ENCODE measurements around the gene MS4A14.
"Not testable (repeated sequence)": the region's sequence is repeated elsewhere in the genome, so short reads cannot be mapped to it uniquely, and the experiment has no call there.

MS4A14 gene

DNA sequence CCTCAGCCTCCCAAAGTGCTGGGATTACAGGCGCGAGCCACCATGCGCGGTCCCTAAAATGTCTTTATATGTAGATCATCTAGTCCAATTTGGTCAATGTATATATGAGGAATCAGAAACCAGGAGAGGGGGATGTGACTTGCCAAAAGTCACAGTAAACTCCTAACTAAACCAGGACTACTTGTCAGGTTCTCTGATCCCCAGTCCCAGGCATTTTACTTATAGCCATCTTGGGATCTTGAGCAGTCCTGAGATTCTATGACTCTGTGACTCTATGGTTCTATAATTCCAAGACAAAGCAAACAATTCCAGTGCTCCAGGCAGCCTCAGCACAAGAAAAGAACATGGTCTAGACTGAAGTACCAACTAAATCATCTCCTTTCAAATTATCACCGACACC, 33.0 kb downstream of the MS4A14 start, which contains the start of gene MS4A5:
MS4A5 (plus strand) TSS at position 301 of the 400 bp plus-strand sequence. CDS start 103 bp downstream, outside the sequence.
- no peak for TF ChIP-seq CTCF (IDR thresholded peaks at IDR 0.05; ENCODE audit: control extremely low read depth, extremely low read depth, low read depth, missing control alignments)
- DNase-seq (ENCODE audit: extremely low spot score), result no peak
- ChIA-PET POLR2A (no interaction called here), CTCF (no interaction called here)

GRCh38 chr11:60431251-60431650, 35.0 kb downstream of the MS4A14 start:
- TF ChIP-seq CTCF (IDR thresholded peaks at IDR 0.05; ENCODE audit: control extremely low read depth, extremely low read depth, low read depth, missing control alignments), result no peak
- POLR2A ChIA-PET, result no interaction called here
- no peak for DNase-seq (ENCODE audit: extremely low spot score)
- CTCF ChIA-PET, result interaction anchor here (1.3 to 2.2 kb wide), 4 partner anchors 11 to 86 kb away, joined by 3 to 5 read pairs (median 4); no protein-coding TSS in a partner anchor

DNA sequence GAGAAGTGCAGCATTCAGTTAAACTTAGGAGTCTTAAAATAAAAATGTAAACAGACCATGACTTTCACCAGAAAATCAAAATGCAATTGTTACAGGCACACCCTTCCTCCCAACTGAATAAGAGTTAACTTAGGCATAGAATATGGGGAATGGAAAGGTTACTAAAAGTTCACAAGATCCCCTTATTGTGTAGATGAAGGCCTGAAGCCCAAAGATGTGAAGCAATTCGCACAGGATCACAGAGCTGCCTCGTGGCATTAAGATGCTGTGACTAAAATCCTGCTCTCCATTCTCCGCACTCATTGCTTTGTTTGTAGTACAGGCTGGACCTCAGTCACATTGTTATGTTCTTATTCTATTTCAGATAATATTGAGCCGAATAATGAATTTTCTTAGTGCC, 37.1 kb downstream of the MS4A14 start:
- DNase-seq (ENCODE audit: extremely low spot score), result no peak
- ChIA-PET CTCF (interaction anchor here (1.5 kb wide), 1 partner anchor 27 kb away, joined by 5 read pairs; no protein-coding TSS in a partner anchor), POLR2A (no interaction called here)
- TF ChIP-seq CTCF (IDR thresholded peaks at IDR 0.05; ENCODE audit: control extremely low read depth, extremely low read depth, low read depth, missing control alignments), result no peak

DNA sequence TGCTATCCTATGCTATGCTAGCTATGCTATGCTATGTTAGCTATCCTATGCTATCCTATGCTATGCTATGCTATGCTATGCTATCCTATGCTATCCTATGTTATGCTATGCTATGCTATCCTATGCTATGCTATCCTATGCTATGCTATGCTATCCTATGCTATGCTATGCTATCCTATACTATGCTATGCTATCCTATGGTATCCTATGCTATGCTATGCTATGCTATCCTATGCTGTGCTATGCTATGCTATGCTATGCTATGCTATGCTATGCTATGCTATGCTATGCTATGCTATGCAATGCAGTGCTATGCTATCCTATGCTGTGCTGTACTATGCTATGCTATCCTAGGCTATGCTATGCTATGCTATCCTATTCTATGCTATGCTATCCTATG, 50.8 kb downstream of the MS4A14 start:
- no peak for DNase-seq (ENCODE audit: extremely low spot score)
- ChIA-PET CTCF (interaction anchor here (1.0 kb wide), 1 partner anchor 80 kb away, joined by 4 read pairs; no protein-coding TSS in a partner anchor), POLR2A (no interaction called here)
- no peak for TF ChIP-seq CTCF (IDR thresholded peaks at IDR 0.05; ENCODE audit: control extremely low read depth, extremely low read depth, low read depth, missing control alignments)

DNA sequence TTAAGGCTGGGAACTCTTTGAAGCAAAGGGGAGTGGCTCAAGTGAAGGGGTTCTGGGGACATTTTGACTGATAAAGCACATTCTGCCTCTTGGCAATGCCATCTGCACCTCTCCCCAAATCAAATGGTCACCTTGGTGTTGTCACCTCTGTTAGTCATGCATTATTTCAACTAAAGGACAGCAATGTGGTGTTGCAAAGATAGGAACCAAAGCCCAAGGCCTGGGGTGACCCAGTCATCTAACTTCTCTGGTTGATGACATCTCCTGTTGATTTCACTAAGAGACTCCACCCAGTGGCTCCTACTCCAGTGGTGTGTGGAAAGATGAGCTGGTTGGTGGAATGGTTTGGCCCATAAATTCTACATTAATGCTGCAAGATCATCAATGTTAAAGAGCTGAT, 51.6 kb downstream of the MS4A14 start:
- CTCF ChIA-PET, result interaction anchor here (1.0 to 1.4 kb wide), 2 partner anchors 9 to 81 kb away, joined by 4 read pairs; no protein-coding TSS in a partner anchor
- no peak for DNase-seq (ENCODE audit: extremely low spot score)
- TF ChIP-seq CTCF (IDR thresholded peaks at IDR 0.05; ENCODE audit: control extremely low read depth, extremely low read depth, low read depth, missing control alignments), result no peak
- POLR2A ChIA-PET, result no interaction called here

DNA sequence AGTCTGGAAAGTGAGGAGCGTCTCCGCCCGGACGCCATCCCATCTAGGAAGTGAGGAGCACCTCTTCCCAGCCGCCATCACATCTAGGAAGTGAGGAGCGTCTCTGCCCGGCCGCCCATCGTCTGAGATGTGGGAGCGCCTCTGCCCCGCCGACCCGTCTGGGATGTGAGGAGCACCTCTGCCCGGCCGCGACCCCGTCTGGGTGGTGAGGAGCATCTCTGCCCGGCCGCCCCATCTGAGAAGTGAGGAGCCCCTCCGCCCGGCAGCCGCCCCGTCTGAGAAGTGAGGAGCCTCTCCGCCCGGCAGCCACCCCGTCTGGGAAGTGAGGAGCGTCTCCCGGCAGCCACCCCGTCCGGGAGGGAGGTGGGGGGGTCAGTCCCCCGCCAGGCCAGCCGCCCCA, 54.9 kb downstream of the MS4A14 start:
- POLR2A ChIA-PET; DNase-seq (ENCODE audit: extremely low spot score); CTCF ChIA-PET: not testable (repeated sequence)

GRCh38 chr11:60454212-60454611, 58.0 kb downstream of the MS4A14 start:
- no peak for TF ChIP-seq CTCF (IDR thresholded peaks at IDR 0.05; ENCODE audit: control extremely low read depth, extremely low read depth, low read depth, missing control alignments)
- CTCF ChIA-PET, result interaction anchor here (7.2 kb wide), 1 partner anchor 91 kb away, joined by 42 read pairs; no protein-coding TSS in a partner anchor
- DNase-seq (ENCODE audit: extremely low spot score), result no peak
- POLR2A ChIA-PET, result no interaction called here
